ENCODE results near the gene NUMBL. TPM values are rescaled to one million over a fixed set of nuclear protein-coding genes. Genes with fewer than 3 reads are reported as not detected.
"Not testable (repeated sequence)": the region's sequence is repeated elsewhere in the genome, so short reads cannot be mapped to it uniquely, and the experiment has no call there.

Gene NUMBL
- total RNA-seq, 1 donor from 2014 or later: 66.0 TPM

DNA sequence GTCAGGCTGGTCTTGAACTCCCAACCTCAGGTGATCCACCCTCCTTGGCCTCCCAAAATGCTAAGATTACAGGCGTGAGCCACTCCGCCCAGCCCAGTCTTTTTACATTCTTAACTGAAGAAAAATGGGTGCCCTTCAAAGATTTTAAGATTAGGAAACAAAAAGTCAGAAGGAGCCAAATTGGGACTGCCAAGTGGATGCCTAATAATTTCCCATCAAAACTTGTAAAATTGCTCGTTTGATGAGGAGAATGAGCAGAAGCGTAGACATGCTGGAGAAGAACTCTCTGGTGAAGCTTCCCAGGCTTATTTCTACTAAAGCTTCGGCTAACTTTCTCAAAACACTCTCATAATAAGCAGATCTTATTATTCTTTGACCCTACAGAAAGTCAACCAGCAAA, 31.3 kb downstream of the NUMBL start:
- intact Hi-C loops (cut with DNase I): no loop called here
- no peaks in the 10 kb centered on the region for H3K27me3 ChIP-seq
- no peaks in the 10 kb centered on the region for H3K36me3 ChIP-seq
- TF ChIP-seq POLR2AphosphoS5 (IDR thresholded peaks at IDR 0.05; ENCODE audit: insufficient read depth in 1 of 2, low read depth in 1 of 2): no peak
- TF ChIP-seq POLR2A (IDR thresholded peaks at IDR 0.05): no peak
- TF ChIP-seq, protein P1, sequence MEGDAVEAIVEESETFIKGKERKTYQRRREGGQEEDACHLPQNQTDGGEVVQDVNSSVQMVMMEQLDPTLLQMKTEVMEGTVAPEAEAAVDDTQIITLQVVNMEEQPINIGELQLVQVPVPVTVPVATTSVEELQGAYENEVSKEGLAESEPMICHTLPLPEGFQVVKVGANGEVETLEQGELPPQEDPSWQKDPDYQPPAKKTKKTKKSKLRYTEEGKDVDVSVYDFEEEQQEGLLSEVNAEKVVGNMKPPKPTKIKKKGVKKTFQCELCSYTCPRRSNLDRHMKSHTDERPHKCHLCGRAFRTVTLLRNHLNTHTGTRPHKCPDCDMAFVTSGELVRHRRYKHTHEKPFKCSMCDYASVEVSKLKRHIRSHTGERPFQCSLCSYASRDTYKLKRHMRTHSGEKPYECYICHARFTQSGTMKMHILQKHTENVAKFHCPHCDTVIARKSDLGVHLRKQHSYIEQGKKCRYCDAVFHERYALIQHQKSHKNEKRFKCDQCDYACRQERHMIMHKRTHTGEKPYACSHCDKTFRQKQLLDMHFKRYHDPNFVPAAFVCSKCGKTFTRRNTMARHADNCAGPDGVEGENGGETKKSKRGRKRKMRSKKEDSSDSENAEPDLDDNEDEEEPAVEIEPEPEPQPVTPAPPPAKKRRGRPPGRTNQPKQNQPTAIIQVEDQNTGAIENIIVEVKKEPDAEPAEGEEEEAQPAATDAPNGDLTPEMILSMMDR (IDR thresholded peaks at IDR 0.05): no peak
- DNase-seq (ENCODE audit: extremely low spot score in 2 of 2): no peak
- H3K4me3 ChIP-seq: no peak overlapping the region
- peak overlapping the region; percentile 62 for H3K27ac ChIP-seq
- H3K9me3 ChIP-seq: no peaks in the 10 kb centered on the region
- peaks cover 33% of the 10 kb centered on the region for H3K4me1 ChIP-seq

DNA sequence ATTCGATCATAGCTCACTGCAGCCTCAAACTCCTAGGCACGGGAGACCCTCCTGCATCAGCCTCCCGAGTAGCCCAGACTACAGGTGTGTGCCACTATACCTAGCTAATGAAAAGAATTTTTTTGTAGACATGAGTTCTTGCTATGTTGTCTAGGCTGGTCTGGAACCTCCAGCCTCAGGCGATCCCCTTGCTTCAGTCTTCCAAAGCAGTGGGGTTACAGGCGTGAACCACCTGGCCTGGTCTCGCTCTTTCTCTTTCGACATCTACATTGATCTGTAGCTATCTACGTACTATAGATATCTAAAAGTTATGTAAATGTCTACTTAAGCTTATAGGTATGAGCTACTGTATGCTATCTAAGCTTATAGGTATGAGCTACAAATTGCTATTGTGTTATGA, 32.4 kb downstream of the NUMBL start:
- Histone ChIP-seq H3K4me3 (no peak overlapping the region), H3K36me3 (no peaks in the 10 kb centered on the region), H3K27me3 (no peaks in the 10 kb centered on the region), H3K4me1 (peaks cover 22% of the 10 kb centered on the region), H3K9me3 (no peaks in the 10 kb centered on the region), H3K27ac (no peak overlapping the region)
- DNase-seq (ENCODE audit: extremely low spot score in 2 of 2): no peak
- TF ChIP-seq POLR2A (IDR thresholded peaks at IDR 0.05) (no peak), POLR2AphosphoS5 (IDR thresholded peaks at IDR 0.05; ENCODE audit: insufficient read depth in 1 of 2, low read depth in 1 of 2) (no peak)
- TF ChIP-seq, protein P1 (IDR thresholded peaks at IDR 0.05): no peak
- intact Hi-C loops (cut with DNase I): no loop called here

DNA sequence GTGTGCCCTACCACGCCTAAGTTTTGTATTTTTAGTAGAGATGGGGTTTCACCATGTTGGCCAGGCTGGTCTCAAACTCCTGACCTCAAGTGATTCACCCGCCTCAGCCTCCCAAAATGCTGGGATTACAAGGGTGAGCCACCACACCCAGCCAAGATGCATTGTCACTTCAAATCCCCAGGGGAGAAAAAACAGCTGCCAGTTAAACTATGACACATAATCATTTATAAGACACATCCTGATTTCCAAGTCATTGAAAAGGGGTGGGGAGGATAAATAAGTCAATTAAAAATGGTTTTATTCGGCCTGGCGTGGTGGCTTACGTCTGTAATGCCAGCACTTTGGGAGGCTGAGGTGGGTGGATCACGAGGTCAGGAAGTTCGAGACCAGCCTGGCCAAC, 34.8 kb downstream of the NUMBL start:
- intact Hi-C loops (cut with DNase I); DNase-seq (ENCODE audit: extremely low spot score in 2 of 2); H3K4me3 ChIP-seq; H3K36me3 ChIP-seq; H3K27me3 ChIP-seq; H3K27ac ChIP-seq; H3K9me3 ChIP-seq: not testable (repeated sequence)
- H3K4me1 ChIP-seq: peaks cover 25% of the 10 kb centered on the region

DNA sequence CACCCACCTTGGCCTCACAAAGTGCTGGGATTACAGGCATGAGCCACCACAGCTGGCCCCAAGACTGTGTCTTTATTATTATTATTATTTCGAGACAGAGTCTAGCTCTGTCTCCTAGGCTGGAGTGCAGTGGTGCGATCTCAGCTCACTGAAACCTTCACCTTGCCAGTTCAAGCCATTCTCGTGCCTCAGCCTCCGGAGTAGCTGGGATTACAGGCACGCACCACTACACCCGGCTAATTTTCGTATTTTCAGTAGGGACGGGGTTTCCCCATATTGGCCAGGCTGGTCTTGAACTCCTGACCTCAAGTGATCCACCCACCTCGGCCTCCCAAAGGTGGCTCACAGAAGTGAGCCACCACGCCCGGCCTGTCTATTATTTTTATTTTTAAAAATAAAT, 38.1 kb downstream of the NUMBL start:
- H3K4me3 ChIP-seq; H3K36me3 ChIP-seq; H3K9me3 ChIP-seq; intact Hi-C loops (cut with DNase I); H3K27me3 ChIP-seq; DNase-seq (ENCODE audit: extremely low spot score in 2 of 2): not testable (repeated sequence)
- Histone ChIP-seq H3K27ac (peak overlapping the region; percentile 71), H3K4me1 (peaks cover 23% of the 10 kb centered on the region)

DNA sequence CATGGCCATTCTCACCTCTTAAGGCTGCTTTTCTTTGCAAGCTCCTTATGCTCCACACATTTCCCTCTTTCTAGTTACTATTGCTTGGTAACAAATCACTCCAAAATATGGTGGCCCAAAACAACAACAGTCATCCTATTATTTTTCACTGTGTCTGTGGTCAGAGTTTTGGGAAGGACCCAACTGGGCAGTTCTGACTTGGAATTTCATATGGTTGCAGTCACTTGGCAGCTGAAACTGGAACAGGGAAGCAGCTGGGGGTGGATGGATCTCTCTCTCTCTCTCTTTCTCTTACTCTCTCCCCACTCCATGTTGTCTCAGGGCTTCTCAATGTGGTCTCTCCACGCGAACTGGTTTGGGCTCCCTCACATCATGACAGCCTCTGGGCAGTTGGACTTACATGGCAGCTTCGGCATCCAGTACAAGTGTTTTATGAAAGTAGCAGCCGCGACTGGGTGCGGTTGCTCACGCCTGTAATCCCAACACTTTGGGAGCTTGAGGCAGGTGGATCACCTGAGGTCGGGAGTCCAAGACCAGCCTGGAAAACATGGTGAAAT, 39.6 kb downstream of the NUMBL start:
- H3K27ac ChIP-seq: peak overlapping the region; percentile 71
- no peaks in the 10 kb centered on the region for H3K36me3 ChIP-seq
- intact Hi-C loops (cut with DNase I): no loop called here
- no peak for DNase-seq (ENCODE audit: extremely low spot score in 2 of 2)
- no peak overlapping the region for H3K4me3 ChIP-seq
- peaks cover 31% of the 10 kb centered on the region for H3K4me1 ChIP-seq
- no peak for TF ChIP-seq POLR2AphosphoS5 (IDR thresholded peaks at IDR 0.05; ENCODE audit: insufficient read depth in 1 of 2, low read depth in 1 of 2)
- TF ChIP-seq, protein P1 (IDR thresholded peaks at IDR 0.05): no peak
- TF ChIP-seq POLR2A (IDR thresholded peaks at IDR 0.05): no peak
- H3K9me3 ChIP-seq: no peaks in the 10 kb centered on the region
- no peaks in the 10 kb centered on the region for H3K27me3 ChIP-seq

DNA sequence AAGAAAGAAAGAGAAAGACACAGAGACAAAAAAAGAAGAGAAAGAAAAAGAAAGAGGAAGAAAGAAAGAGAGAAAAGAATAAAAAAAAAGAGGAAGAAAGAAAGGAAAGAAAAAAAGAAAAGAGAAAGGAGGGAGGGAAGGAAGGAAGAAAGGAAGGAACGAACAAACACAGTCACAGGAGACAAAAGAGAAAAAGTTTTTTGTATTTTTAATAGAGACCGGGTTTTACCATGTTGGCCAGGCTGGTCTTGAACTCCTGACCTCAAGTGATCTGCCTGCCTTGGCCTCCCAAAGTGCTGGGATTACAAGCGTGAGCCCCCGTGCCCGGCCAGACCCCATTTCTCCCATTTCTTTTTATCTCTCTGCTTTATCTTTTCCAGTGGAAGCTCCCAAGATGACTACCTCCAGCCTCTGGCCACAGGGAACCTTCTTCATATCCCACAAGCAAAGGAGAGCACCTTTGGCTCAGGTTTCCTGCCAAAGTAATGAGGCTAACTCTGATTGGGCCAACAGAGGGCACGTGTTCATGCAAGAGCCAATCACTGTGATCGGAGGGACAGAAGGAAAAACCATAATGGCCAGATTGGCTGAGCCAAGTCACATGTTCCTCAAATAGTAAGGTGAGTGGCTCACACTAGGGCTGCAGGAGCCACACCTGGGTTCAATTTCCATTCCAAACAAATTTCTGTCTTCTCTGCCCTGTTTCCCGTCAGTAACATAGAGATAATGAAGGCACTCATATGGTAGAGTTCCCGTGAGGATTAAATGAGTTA, 40.4 kb downstream of the NUMBL start:
- H3K4me1 ChIP-seq: peaks cover 35% of the 10 kb centered on the region
- DNase-seq (ENCODE audit: extremely low spot score in 2 of 2); intact Hi-C loops (cut with DNase I); H3K4me3 ChIP-seq; H3K36me3 ChIP-seq; H3K9me3 ChIP-seq; H3K27me3 ChIP-seq: not testable (repeated sequence)
- H3K27ac ChIP-seq: peak overlapping the region; percentile 71
